GM18870 (cell line): Measurements from ENCODE around the gene SH2D1B.
"Not testable (repeated sequence)": the region's sequence is repeated elsewhere in the genome, so short reads cannot be mapped to it uniquely, and the experiment has no call there.

Experiments used
- ATAC-seq: cut with Tn5 transposase; IDR thresholded peaks from one replicate; pipeline ENCODE4 v1.9.1; 2021; ENCODE audit warnings: moderate library complexity; ENCODE audit not compliant: unreplicated experiment

SH2D1B gene

GRCh38 chr1:162365284-162366020 is 46.5 kb downstream of the SH2D1B start:
- ATAC-seq = no peak

GRCh38 chr1:162364498-162364897 is 47.4 kb downstream of the SH2D1B start:
- no peak for ATAC-seq

GRCh38 chr1:162363823-162364222 is 48.1 kb downstream of the SH2D1B start:
- ATAC-seq = no peak

GRCh38 chr1:162361349-162361748 is 50.6 kb downstream of the SH2D1B start:
- ATAC-seq = peak; percentile 32

GRCh38 chr1:162360874-162361260 is 51.1 kb downstream of the SH2D1B start:
- ATAC-seq = no peak

- no peak for ATAC-seq
Measured at GRCh38 chr1:162360237-162360873, 51.6 kb downstream of the SH2D1B start.

- no peak for ATAC-seq
Measured at GRCh38 chr1:162359523-162360236, 52.3 kb downstream of the SH2D1B start.

- ATAC-seq = no peak
Measured at GRCh38 chr1:162358928-162359327, 53.0 kb downstream of the SH2D1B start.

- ATAC-seq = no peak
Measured at GRCh38 chr1:162357681-162358266, 54.2 kb downstream of the SH2D1B start.

GRCh38 chr1:162353702-162354101 is 58.2 kb downstream of the SH2D1B start:
- ATAC-seq = no peak

GRCh38 chr1:162353078-162353477 is 58.9 kb downstream of the SH2D1B start:
- ATAC-seq = no peak

GRCh38 chr1:162351874-162352273 is 60.1 kb downstream of the SH2D1B start:
- not testable (repeated sequence) for ATAC-seq

GRCh38 chr1:162351246-162351842 is 60.6 kb downstream of the SH2D1B start:
- ATAC-seq = no peak

GRCh38 chr1:162349635-162350330 is 62.2 kb downstream of the SH2D1B start:
- no peak for ATAC-seq

GRCh38 chr1:162347281-162347680 is 64.7 kb downstream of the SH2D1B start:
- no peak for ATAC-seq
